ENCODE measurements around the gene SYT11. TPM values are rescaled to one million over a fixed set of nuclear protein-coding genes. Genes with fewer than 3 reads are reported as not detected.

Gene SYT11
- polyA plus RNA-seq, 3 donors: 5.1 to 11.0 (median 9.6) TPM

DNA sequence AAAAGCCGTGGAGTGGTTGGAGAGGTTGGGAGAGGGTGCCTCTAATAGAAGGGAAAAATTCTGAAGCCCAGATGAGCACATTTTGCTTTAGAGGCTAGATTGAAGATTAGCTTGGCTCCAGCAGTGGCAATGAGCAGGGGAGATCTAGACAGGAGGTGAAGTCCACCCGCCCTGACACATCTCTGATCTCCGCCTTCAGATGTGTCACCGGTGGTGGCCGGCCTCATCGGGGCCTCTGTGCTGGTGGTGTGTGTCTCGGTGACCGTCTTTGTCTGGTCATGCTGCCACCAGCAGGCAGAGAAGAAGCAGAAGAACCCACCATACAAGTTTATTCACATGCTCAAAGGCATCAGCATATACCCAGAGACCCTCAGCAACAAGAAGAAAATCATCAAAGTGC, 8.4 kb downstream of the SYT11 start:
- H3K9me3 ChIP-seq (replicated peaks in 1 of 2; ENCODE audit: control insufficient read depth in 1 of 2, insufficient read depth in 1 of 2, low read length in 2 of 2): no peaks in the 10 kb centered on the region
- no peak overlapping the region for H3K4me2 ChIP-seq (replicated peaks; ENCODE audit: extremely low read depth, low read length, poor library complexity, severe bottlenecking)
- no peak for DNase-seq
- no peak overlapping the region for H3K4me3 ChIP-seq (replicated peaks in 1 of 3; ENCODE audit: low read depth in 2 of 3, low read length in 3 of 3)
- no peaks in the 10 kb centered on the region for H3K27me3 ChIP-seq (ENCODE audit: control insufficient read depth in 2 of 2, insufficient read depth in 2 of 2, low read length in 2 of 2)
- TF ChIP-seq CTCF (IDR thresholded peaks at IDR 0.05): no peak
- intact Hi-C loops (cut with micrococcal nuclease): no loop called here
- Mint-ChIP-seq H3K9me3 (no peaks in the 10 kb centered on the region), H3K4me3 (no peak overlapping the region), H3K4me1 (no peaks in the 10 kb centered on the region), H3K27ac (no peak overlapping the region), H3K27me3 (ENCODE audit: low read depth in 3 of 3) (no peaks in the 10 kb centered on the region), H3K36me3 (peaks cover 16 to 27% of the 10 kb centered on the region in 2 donors)
- no peaks in the 10 kb centered on the region for H4K20me1 ChIP-seq (ENCODE audit: insufficient read depth, low read length)
- WGBS (ENCODE audit: insufficient coverage): 97% methylated on average over 4 of the region's 8 CpGs
- no peaks in the 10 kb centered on the region for H3K79me2 ChIP-seq (ENCODE audit: insufficient read depth, low read length)
- no peak overlapping the region for H3K9ac ChIP-seq (ENCODE audit: insufficient read depth, low read length, poor library complexity, severe bottlenecking)
- H3K4me1 ChIP-seq (ENCODE audit: control insufficient read depth in 1 of 2, insufficient read depth in 2 of 2, low read length in 2 of 2): no peaks in the 10 kb centered on the region
- H3K27ac ChIP-seq (ENCODE audit: low read depth in 1 of 2, low read length in 2 of 2): no peak overlapping the region
- H3K36me3 ChIP-seq (replicated peaks in 1 of 2; ENCODE audit: control insufficient read depth in 1 of 2, insufficient read depth in 2 of 2, low read length in 2 of 2): peaks cover 0 to 14% of the 10 kb centered on the region in 2 donors
- H2AFZ ChIP-seq (ENCODE audit: insufficient read depth, low read depth, low read length, poor library complexity, severe bottlenecking): no peak overlapping the region

GRCh38 chr1:155871390-155871789, 12.0 kb downstream of the SYT11 start:
- no peak overlapping the region for H3K27ac Mint-ChIP-seq
- Histone ChIP-seq H3K4me3 (replicated peaks in 1 of 3; ENCODE audit: low read depth in 2 of 3, low read length in 3 of 3) (no peak overlapping the region), H3K79me2 (ENCODE audit: insufficient read depth, low read length) (no peaks in the 10 kb centered on the region), H3K9me3 (replicated peaks in 1 of 2; ENCODE audit: control insufficient read depth in 1 of 2, insufficient read depth in 1 of 2, low read length in 2 of 2) (no peaks in the 10 kb centered on the region), H4K20me1 (ENCODE audit: insufficient read depth, low read length) (no peaks in the 10 kb centered on the region), H2AFZ (ENCODE audit: insufficient read depth, low read depth, low read length, poor library complexity, severe bottlenecking) (no peak overlapping the region), H3K9ac (ENCODE audit: insufficient read depth, low read length, poor library complexity, severe bottlenecking) (no peak overlapping the region), H3K27me3 (ENCODE audit: control insufficient read depth in 2 of 2, insufficient read depth in 2 of 2, low read length in 2 of 2) (no peaks in the 10 kb centered on the region), H3K36me3 (replicated peaks in 1 of 2; ENCODE audit: control insufficient read depth in 1 of 2, insufficient read depth in 2 of 2, low read length in 2 of 2) (peaks cover 0 to 14% of the 10 kb centered on the region in 2 donors), H3K4me2 (replicated peaks; ENCODE audit: extremely low read depth, low read length, poor library complexity, severe bottlenecking) (no peak overlapping the region), H3K4me1 (ENCODE audit: control insufficient read depth in 1 of 2, insufficient read depth in 2 of 2, low read length in 2 of 2) (no peaks in the 10 kb centered on the region), H3K27ac (ENCODE audit: low read depth in 1 of 2, low read length in 2 of 2) (no peak overlapping the region)
- 83% methylated on average over 1 of the region's 1 CpG for WGBS (ENCODE audit: insufficient coverage)
- no peak for DNase-seq
- no peaks in the 10 kb centered on the region for H3K9me3 Mint-ChIP-seq
- intact Hi-C loops (cut with micrococcal nuclease): no loop called here
- H3K4me1 Mint-ChIP-seq: no peaks in the 10 kb centered on the region
- peaks cover 19 to 31% of the 10 kb centered on the region in 2 donors for H3K36me3 Mint-ChIP-seq
- H3K27me3 Mint-ChIP-seq (ENCODE audit: low read depth in 3 of 3): peaks cover 0 to 2% (median 1%) of the 10 kb centered on the region in 3 donors
- H3K4me3 Mint-ChIP-seq: no peak overlapping the region
- no peak for TF ChIP-seq CTCF (IDR thresholded peaks at IDR 0.05)
